Caco-2 (cell line): Measurements from ENCODE around the gene EGFR. TPM values are rescaled to one million over a fixed set of nuclear protein-coding genes. Genes with fewer than 3 reads are reported as not detected.

Experiments
- BruUV-seq: library from RNA; stranded (reverse); fragments of 400-500 nt; replicated peaks from 2 replicates; lab custom pipeline; 2021; lab: Mats Ljungman, UMichigan
- CTCF ChIA-PET: fragments of 300-600 bp; sonication (Branson Sonifier 250); formaldehyde crosslinking; loops from one replicate; lab custom pipeline; 2022; ENCODE audit warnings: antibody characterized with exemption; lab: Charles Lee
- POLR2A ChIA-PET: fragments of 300-600 bp; sonication (Branson Sonifier 250); formaldehyde crosslinking; loops from one replicate; lab custom pipeline; 2022; ENCODE audit warnings: antibody characterized with exemption; lab: Charles Lee
- DNase-seq, 2 experiments: peaks; one replicate each; pipeline versions ENCODE4 v3.0.0 to v3.0.0-alpha.2; 2020 to 2022
- H3K27me3 ChIP-seq: replicated peaks from 2 replicates; pipeline ENCODE4 v1.6.0; 2011; ENCODE audit warnings: low read length; ENCODE audit not compliant: control insufficient read depth, insufficient read depth
- H3K36me3 ChIP-seq: 2 replicates; pipeline ENCODE4 v1.5.1; 2011; ENCODE audit warnings: low read length; ENCODE audit not compliant: control insufficient read depth, insufficient read depth
- H3K4me1 ChIP-seq: fragments of 250-450 bp; sonication (Bioruptor Pico); 2 replicates; pipeline ENCODE4 v1.5.1; 2020; ENCODE audit warnings: mild to moderate bottlenecking
- H3K4me3 ChIP-seq: 2 replicates; pipeline ENCODE4 v1.5.1; 2011; ENCODE audit warnings: low read depth, mild to moderate bottlenecking, control low read depth, low read length
- H3K9me3 ChIP-seq: fragments of 250-450 bp; sonication (Bioruptor Pico); 2 replicates; pipeline ENCODE4 v1.5.1; 2020; ENCODE audit warnings: mild to moderate bottlenecking, moderate library complexity
- H3K27ac Mint-ChIP-seq: one replicate; pipeline ENCODE4 v1.8.0; 2022; ENCODE audit warnings: mixed read lengths; ENCODE audit not compliant: unreplicated experiment
- H3K27me3 Mint-ChIP-seq: one replicate; pipeline ENCODE4 v1.8.0; 2022; ENCODE audit warnings: mixed read lengths; ENCODE audit not compliant: insufficient read depth, unreplicated experiment
- H3K36me3 Mint-ChIP-seq: one replicate; pipeline ENCODE4 v1.8.0; 2022; ENCODE audit warnings: mild to moderate bottlenecking, mixed read lengths; ENCODE audit not compliant: insufficient read depth, unreplicated experiment
- H3K4me1 Mint-ChIP-seq: one replicate; pipeline ENCODE4 v1.8.0; 2022; ENCODE audit warnings: low read depth, mixed read lengths; ENCODE audit not compliant: unreplicated experiment
- H3K4me3 Mint-ChIP-seq: one replicate; pipeline ENCODE4 v1.8.0; 2022; ENCODE audit warnings: mild to moderate bottlenecking, moderate library complexity, mixed read lengths; ENCODE audit not compliant: unreplicated experiment
- H3K9me3 Mint-ChIP-seq: one replicate; pipeline ENCODE4 v1.8.0; 2022; ENCODE audit warnings: mixed read lengths; ENCODE audit not compliant: unreplicated experiment
- CTCF ChIP-seq, 2 experiments: fragments of 200-600 bp in 1 of 2; IDR thresholded peaks; 1 replicate in 1 of 2; 2 replicates in 1 of 2; pipeline versions ENCODE4 v1.5.1 to v1.8.0; 2011 to 2022; ENCODE audit warnings: antibody characterized with exemption in 1 of 2, control low read depth in 1 of 2, inconsistent platforms in 1 of 2, low read depth in 1 of 2, low read length in 1 of 2, mild to moderate bottlenecking in 1 of 2, moderate library complexity in 1 of 2; ENCODE audit not compliant: insufficient read depth in 1 of 2, severe bottlenecking in 1 of 2, unreplicated experiment in 1 of 2
- intact Hi-C: fragments of 100-400 bp; cut with micrococcal nuclease; formaldehyde crosslinking; loops from one replicate; pipeline ENCODE4 v1.10.0; 2022; ENCODE audit not compliant: unreplicated experiment
- total RNA-seq: library from RNA; stranded (reverse); gene quantifications from 2 replicates; pipeline ENCODE4 v1.2.3, GENCODE V29; 2022

Gene EGFR
- total RNA-seq, 1 experiment from 2014 or later = 60.1 TPM

- Mint-ChIP-seq H3K36me3 (peaks cover 9% of the 10 kb centered on the region), H3K27me3 (no peaks in the 10 kb centered on the region), H3K9me3 (no peaks in the 10 kb centered on the region), H3K4me1 (peaks cover 22% of the 10 kb centered on the region), H3K4me3 (no peak overlapping the region), H3K27ac (no peak overlapping the region)
- CTCF ChIA-PET = no interaction called here
- BruUV-seq = no TSS peak
- no peaks in the 10 kb centered on the region for H3K36me3 ChIP-seq
- H3K4me1 ChIP-seq = peaks cover 15% of the 10 kb centered on the region
- H3K4me3 ChIP-seq = no peak overlapping the region
- no peak for TF ChIP-seq CTCF (IDR thresholded peaks at IDR 0.05; ENCODE audit: insufficient read depth in 1 of 2, low read depth in 1 of 2, low read length in 1 of 2, severe bottlenecking in 1 of 2, unreplicated experiment in 1 of 2)
- no peaks in the 10 kb centered on the region for H3K9me3 ChIP-seq
- intact Hi-C loops = no loop called here
- DNase-seq = no peak
- no peaks in the 10 kb centered on the region for H3K27me3 ChIP-seq
- POLR2A ChIA-PET = no interaction called here
These were observed 78.3 kb downstream of the EGFR start for GRCh38 chr7:55097100-55097499.

- H3K4me3 ChIP-seq = no peak overlapping the region
- intact Hi-C loops = no loop called here
- peaks cover 4% of the 10 kb centered on the region for H3K36me3 Mint-ChIP-seq
- no peak overlapping the region for H3K27ac Mint-ChIP-seq
- H3K9me3 Mint-ChIP-seq = no peaks in the 10 kb centered on the region
- no TSS peak for BruUV-seq
- H3K4me1 Mint-ChIP-seq = peaks cover 17% of the 10 kb centered on the region
- CTCF ChIA-PET = no interaction called here
- H3K27me3 Mint-ChIP-seq = no peaks in the 10 kb centered on the region
- no peak overlapping the region for H3K4me3 Mint-ChIP-seq
- peaks cover 10% of the 10 kb centered on the region for H3K4me1 ChIP-seq
- H3K9me3 ChIP-seq = no peaks in the 10 kb centered on the region
- no peak for DNase-seq
- no peaks in the 10 kb centered on the region for H3K36me3 ChIP-seq
- H3K27me3 ChIP-seq = no peaks in the 10 kb centered on the region
- no peak for TF ChIP-seq CTCF (IDR thresholded peaks at IDR 0.05; ENCODE audit: insufficient read depth in 1 of 2, low read depth in 1 of 2, low read length in 1 of 2, severe bottlenecking in 1 of 2, unreplicated experiment in 1 of 2)
- POLR2A ChIA-PET = no interaction called here
These were observed 80.4 kb downstream of the EGFR start for GRCh38 chr7:55099066-55099820.

- peaks cover 15% of the 10 kb centered on the region for H3K4me1 Mint-ChIP-seq
- intact Hi-C loops = no loop called here
- Histone ChIP-seq H3K36me3 (no peaks in the 10 kb centered on the region), H3K4me1 (peaks cover 3% of the 10 kb centered on the region; the same call in 1 of the 2 replicates), H3K27me3 (no peaks in the 10 kb centered on the region), H3K9me3 (no peaks in the 10 kb centered on the region), H3K4me3 (no peak overlapping the region)
- BruUV-seq = no TSS peak
- POLR2A ChIA-PET = no interaction called here
- no peak overlapping the region for H3K4me3 Mint-ChIP-seq
- no peak for DNase-seq
- peaks cover 4% of the 10 kb centered on the region for H3K36me3 Mint-ChIP-seq
- CTCF ChIA-PET = no interaction called here
- TF ChIP-seq CTCF (IDR thresholded peaks at IDR 0.05; ENCODE audit: insufficient read depth in 1 of 2, low read depth in 1 of 2, low read length in 1 of 2, severe bottlenecking in 1 of 2, unreplicated experiment in 1 of 2) = no peak
- no peak overlapping the region for H3K27ac Mint-ChIP-seq
- H3K27me3 Mint-ChIP-seq = no peaks in the 10 kb centered on the region
- no peaks in the 10 kb centered on the region for H3K9me3 Mint-ChIP-seq
These were observed 81.2 kb downstream of the EGFR start for GRCh38 chr7:55099821-55100543.
